Gastroesophageal sphincter (tissue), 4 donors: ENCODE results near the gene RRP1B. TPM values are rescaled to one million over a fixed set of nuclear protein-coding genes. Genes with fewer than 3 reads are reported as not detected.

ENCODE experiments used
- ATAC-seq: fragments of 150-250 bp; one replicate; pipeline ENCODE4 v1.9.1; 2016; ENCODE audit warnings: mild to moderate bottlenecking, moderate library complexity
- H3K27ac ChIP-seq, 4 donors: fragments of 200-600 bp; sonication (generic) in 3 of 4; 1 replicate in 3 of 4; 2 replicates in 1 of 4; pipeline ENCODE4 v1.5.1; 2016 to 2019
- H3K27me3 ChIP-seq: fragments of 200-600 bp; sonication (generic); one replicate; pipeline ENCODE4 v1.5.1; 2019
- H3K36me3 ChIP-seq, 2 donors: fragments of 200-600 bp; sonication (generic); one replicate each; pipeline ENCODE4 v1.5.1; 2019; ENCODE audit warnings: control low read depth in 1 of 2
- H3K4me1 ChIP-seq, 3 donors: fragments of 200-600 bp; sonication (generic); 1 replicate in 2 of 3; 2 replicates in 1 of 3; pipeline ENCODE4 v1.5.1; 2016 to 2019; ENCODE audit warnings: control low read depth in 2 of 3
- H3K4me3 ChIP-seq, 2 donors: fragments of 200-600 bp; sonication (generic); one replicate each; pipeline ENCODE4 v1.5.1; 2019; ENCODE audit warnings: mild to moderate bottlenecking in 1 of 2, moderate library complexity in 1 of 2
- H3K9me3 ChIP-seq, 3 donors: fragments of 200-600 bp; sonication (generic); one replicate each; pipeline ENCODE4 v1.5.1; 2017 to 2019; ENCODE audit warnings: control low read depth in 2 of 3
- CTCF ChIP-seq, 4 experiments: fragments of 200-600 bp in 2 of 4; fragments of 450-650 bp in 2 of 4; sonication (generic) in 1 of 4; IDR thresholded peaks; one replicate each; pipeline ENCODE4 v1.5.1; 2017 to 2019; ENCODE audit warnings: antibody characterized with exemption in 4 of 4, mild to moderate bottlenecking in 2 of 4, moderate library complexity in 2 of 4
- EP300 ChIP-seq: sonication (generic); formaldehyde crosslinking; IDR thresholded peaks from one replicate; pipeline ENCODE4 v1.6.1; 2017; ENCODE audit warnings: antibody characterized with exemption, mild to moderate bottlenecking
- POLR2A ChIP-seq, 2 donors: fragments of 450-650 bp; IDR thresholded peaks; one replicate each; pipeline ENCODE4 v1.6.1; 2017; ENCODE audit warnings: antibody characterized with exemption in 2 of 2, mild to moderate bottlenecking in 2 of 2, moderate library complexity in 1 of 2
- POLR2AphosphoS5 ChIP-seq: sonication (generic); formaldehyde crosslinking; IDR thresholded peaks from one replicate; pipeline ENCODE4 v1.6.1; 2017; ENCODE audit warnings: antibody characterized with exemption
- WGBS, 2 donors: methylation state at CpG; one replicate each; pipeline ENCODE4 v1.1.5; 2018; ENCODE audit warnings: low coverage in 1 of 2; 5-methylcytosine and 5-hydroxymethylcytosine counted together
- total RNA-seq, 4 donors: library from RNA; depleted of rRNA; stranded (reverse); fragments of >200 nt; gene quantifications; one replicate each; pipeline ENCODE4 v1.1.0, GENCODE V29; 2016

Gene RRP1B
- total RNA-seq, 4 donors from 2014 or later: 17.8 to 23.7 (median 21.2) TPM

- Histone ChIP-seq H3K36me3 (no peaks in the 10 kb centered on the region), H3K4me3 (no peak overlapping the region), H3K4me1 (no peaks in the 10 kb centered on the region), H3K27me3 (no peaks in the 10 kb centered on the region), H3K27ac (no peak overlapping the region), H3K9me3 (no peaks in the 10 kb centered on the region)
- TF ChIP-seq POLR2AphosphoS5 (no peak), CTCF (IDR thresholded peaks at IDR 0.05) (no peak), POLR2A (IDR thresholded peaks at IDR 0.05) (no peak), EP300 (no peak)
- 70 to 72% methylated on average over 7 of the region's 7 CpGs for WGBS, 2 donors
- ATAC-seq: no peak
Observed at GRCh38 chr21:43639470-43640353, 19.6 kb upstream of the RRP1B start.

- no peak for TF ChIP-seq EP300
- no peak overlapping the region for H3K4me3 ChIP-seq
- ATAC-seq: no peak
- no peaks in the 10 kb centered on the region for H3K36me3 ChIP-seq
- H3K9me3 ChIP-seq: no peaks in the 10 kb centered on the region
- no peaks in the 10 kb centered on the region for H3K4me1 ChIP-seq
- no peaks in the 10 kb centered on the region for H3K27me3 ChIP-seq
- WGBS, 2 donors: 87 to 93% methylated on average over 3 of the region's 3 CpGs
- H3K27ac ChIP-seq: no peak overlapping the region
Observed at GRCh38 chr21:43640400-43640799, 19.0 kb upstream of the RRP1B start.

- ATAC-seq: no peak
- Histone ChIP-seq H3K27me3 (no peaks in the 10 kb centered on the region), H3K36me3 (no peaks in the 10 kb centered on the region), H3K4me3 (no peak overlapping the region), H3K4me1 (peaks cover 0 to 12% (median 4%) of the 10 kb centered on the region in 3 donors), H3K27ac (no peak overlapping the region), H3K9me3 (no peaks in the 10 kb centered on the region)
- WGBS, 2 donors: 88 to 97% methylated on average over 3 to 4 of the region's 4 CpGs
- TF ChIP-seq POLR2AphosphoS5 (no peak), EP300 (no peak), POLR2A (IDR thresholded peaks at IDR 0.05) (no peak), CTCF (IDR thresholded peaks at IDR 0.05) (no peak)
Observed at GRCh38 chr21:43643193-43643592, 16.2 kb upstream of the RRP1B start.

GRCh38 chr21:43644071-43644470 is 15.3 kb upstream of the RRP1B start:
- H3K9me3 ChIP-seq: no peaks in the 10 kb centered on the region
- ATAC-seq: no peak
- TF ChIP-seq POLR2A (IDR thresholded peaks at IDR 0.05) (no peak), POLR2AphosphoS5 (no peak), EP300 (no peak), CTCF (IDR thresholded peaks at IDR 0.05) (no peak)
- no peak overlapping the region for H3K27ac ChIP-seq
- H3K4me1 ChIP-seq: peaks cover 0 to 12% (median 4%) of the 10 kb centered on the region in 3 donors
- H3K4me3 ChIP-seq: no peak overlapping the region
- no peaks in the 10 kb centered on the region for H3K36me3 ChIP-seq
- no peaks in the 10 kb centered on the region for H3K27me3 ChIP-seq
- 71 to 83% methylated on average over 4 of the region's 4 CpGs for WGBS, 2 donors

- H3K27ac ChIP-seq: no peak overlapping the region
- WGBS, 2 donors: 73 to 76% methylated on average over 6 of the region's 6 CpGs
Observed at GRCh38 chr21:43644609-43645008, 14.8 kb upstream of the RRP1B start.

More at GRCh38 chr21:43644609-43645008, 14.8 kb upstream of the RRP1B start:
- Histone ChIP-seq H3K4me1 (peaks cover 0 to 12% (median 4%) of the 10 kb centered on the region in 3 donors), H3K36me3 (no peaks in the 10 kb centered on the region), H3K27me3 (no peaks in the 10 kb centered on the region), H3K4me3 (no peak overlapping the region), H3K9me3 (no peaks in the 10 kb centered on the region)
- ATAC-seq: no peak
- TF ChIP-seq EP300: no peak
- TF ChIP-seq POLR2AphosphoS5: no peak
- TF ChIP-seq CTCF (IDR thresholded peaks at IDR 0.05): no peak
- no peak for TF ChIP-seq POLR2A (IDR thresholded peaks at IDR 0.05)
